K562 (cell line): Measurements from ENCODE around the gene GRIN1. TPM values are rescaled to one million over a fixed set of nuclear protein-coding genes. Genes with fewer than 3 reads are reported as not detected.

Experiments
- FIP1L1 ChIP-seq: fragments of 200-400 bp; formaldehyde crosslinking; IDR thresholded peaks from 2 replicates; pipeline ENCODE4 v1.6.1; 2018; ENCODE audit warnings: mild to moderate bottlenecking, low read depth, low read length; ENCODE audit not compliant: poor library complexity, severe bottlenecking
- MTA1 ChIP-seq: fragments of 450-650 bp; IDR thresholded peaks from 2 replicates; pipeline ENCODE4 v1.6.1; 2017; ENCODE audit warnings: borderline replicate concordance
- NFIC ChIP-seq: fragments of 450-650 bp; IDR thresholded peaks from 2 replicates; pipeline ENCODE4 v1.6.1; 2017; ENCODE audit warnings: mild to moderate bottlenecking, inconsistent platforms
- SRSF1 ChIP-seq: fragments of 200-400 bp; formaldehyde crosslinking; IDR thresholded peaks from 2 replicates; pipeline ENCODE4 v1.6.1; 2017; ENCODE audit warnings: mild to moderate bottlenecking, low read depth, low read length, moderate library complexity
- ZNF12 ChIP-seq: sonication (generic); formaldehyde crosslinking; IDR thresholded peaks from 2 replicates; pipeline ENCODE4 v1.4.0; 2020; ENCODE audit warnings: mild to moderate bottlenecking, missing genetic modification reagents
- ZNF347 ChIP-seq: fragments of 450-650 bp; formaldehyde crosslinking; IDR thresholded peaks from 2 replicates; pipeline ENCODE4 v1.4.0; 2020; ENCODE audit warnings: low read depth, mild to moderate bottlenecking, moderate library complexity
- polyA plus RNA-seq, 8 experiments: library from polyadenylated mRNA; depleted of rRNA in 4 of 8; stranded (reverse) in 5 of 8; unstranded in 3 of 8; fragments of >200 nt; fragmentation: Nextera tagmentation in 2 of 8; fragmentation: Illumina TruSeq in 1 of 8; extraction: Ambion mirVana in 2 of 8; extraction: Trizol in 1 of 8; gene quantifications; 2 replicates each; pipeline versions ENCODE4 v1.2.1 to v1.2.3, GENCODE V29; 2011 to 2014; ENCODE audit warnings: inconsistent platforms in 1 of 8, missing spikeins in 1 of 8
- total RNA-seq, 7 experiments: library from RNA; depleted of rRNA in 6 of 7; stranded (reverse); fragments of >200 nt in 6 of 7; fragmentation: Illumina TruSeq in 2 of 7; extraction: Trizol in 2 of 7; gene quantifications; 2 replicates each; pipeline versions ENCODE4 v1.2.1 to v1.2.3, GENCODE V29; 2011 to 2021; ENCODE audit warnings: low replicate concordance in 1 of 7
- TF ChIP-seq, protein P1 (sequence below): IDR thresholded peaks from 2 replicates; pipeline ENCODE4 v1.6.1; 2011; ENCODE audit not compliant: insufficient read length; ENCODE audit errors: extremely low read depth
- TF ChIP-seq, protein P2 (sequence below): fragments of 450-650 bp; IDR thresholded peaks from 2 replicates; pipeline ENCODE4 v1.6.1; 2018; ENCODE audit not compliant: partially characterized antibody
- TF ChIP-seq, protein P3 (sequence below): fragments of 450-650 bp; formaldehyde crosslinking; IDR thresholded peaks from 2 replicates; pipeline ENCODE4 v1.4.0; 2022; ENCODE audit warnings: mild to moderate bottlenecking, moderate library complexity
- TF ChIP-seq, protein P4 (sequence below), 3 experiments: IDR thresholded peaks in 2 of 3; conservative IDR thresholded peaks in 1 of 3; 2 replicates each; pipeline ENCODE4 v1.5.1; 2011 to 2012; ENCODE audit warnings: low read length in 3 of 3, mild to moderate bottlenecking in 3 of 3, control low read depth in 2 of 3, improper control_type of control experiment in 1 of 3, inconsistent platforms in 1 of 3, low read depth in 1 of 3, mixed read lengths in 1 of 3, moderate library complexity in 1 of 3; ENCODE audit not compliant: insufficient read depth in 2 of 3

GRIN1 gene
- total and polyA plus RNA-seq, 9 of the 15 experiments (the other 6 are each of a cell fraction or from before 2014, with no cell fraction given): 0.03 to 0.35 (median 0.16) TPM; not detected in 6

DNA sequence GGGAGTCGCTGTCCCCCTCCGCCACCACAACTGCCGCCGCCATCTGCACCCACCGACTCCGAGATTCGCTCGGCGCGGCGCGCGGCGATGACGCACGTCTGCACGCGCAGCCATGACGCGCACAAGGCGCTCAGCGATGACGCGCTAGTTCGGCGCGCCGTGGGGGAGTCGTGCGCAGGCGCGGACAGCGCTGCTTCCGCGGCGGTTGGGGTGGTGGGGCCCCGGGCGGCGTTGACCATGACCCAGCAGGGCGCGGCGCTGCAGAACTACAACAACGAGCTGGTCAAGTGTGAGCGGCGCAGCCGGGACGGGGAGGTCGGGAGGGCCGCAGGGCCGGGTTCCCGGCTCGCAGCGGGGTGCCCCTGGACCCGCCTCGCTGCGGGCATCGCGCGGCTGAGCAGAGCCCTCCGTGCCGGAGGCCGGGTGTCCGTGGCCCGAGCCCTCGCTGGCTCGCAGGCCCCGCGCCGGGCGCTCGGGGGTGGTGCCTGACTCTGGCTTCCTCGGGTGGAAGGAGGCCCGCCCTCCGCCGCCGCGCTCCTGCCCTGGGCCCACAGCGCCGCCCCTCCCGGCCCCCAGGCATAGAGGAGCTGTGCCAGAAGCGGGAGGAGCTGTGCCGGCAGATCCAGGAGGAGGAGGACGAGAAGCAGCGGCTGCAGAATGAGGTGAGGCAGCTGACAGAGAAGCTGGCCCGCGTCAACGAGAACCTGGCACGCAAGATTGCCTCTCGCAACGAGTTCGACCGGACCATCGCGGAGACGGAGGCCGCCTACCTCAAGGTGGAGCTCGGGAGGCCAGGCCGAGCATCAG, 49.7 kb downstream of the GRIN1 start, which contains the start of the genes ANAPC2 and SSNA1 (continued):
- TF ChIP-seq ZNF12 (no peak; the same call in 1 of the 2 replicates), SRSF1 (no peak), FIP1L1 (no peak), NFIC (peak; percentile 61), MTA1 (peak; percentile 100), ZNF347 (CRISPR knock-in tag) (no peak)
- TF ChIP-seq, protein P1, sequence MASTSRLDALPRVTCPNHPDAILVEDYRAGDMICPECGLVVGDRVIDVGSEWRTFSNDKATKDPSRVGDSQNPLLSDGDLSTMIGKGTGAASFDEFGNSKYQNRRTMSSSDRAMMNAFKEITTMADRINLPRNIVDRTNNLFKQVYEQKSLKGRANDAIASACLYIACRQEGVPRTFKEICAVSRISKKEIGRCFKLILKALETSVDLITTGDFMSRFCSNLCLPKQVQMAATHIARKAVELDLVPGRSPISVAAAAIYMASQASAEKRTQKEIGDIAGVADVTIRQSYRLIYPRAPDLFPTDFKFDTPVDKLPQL: no peak
- TF ChIP-seq, protein P2, sequence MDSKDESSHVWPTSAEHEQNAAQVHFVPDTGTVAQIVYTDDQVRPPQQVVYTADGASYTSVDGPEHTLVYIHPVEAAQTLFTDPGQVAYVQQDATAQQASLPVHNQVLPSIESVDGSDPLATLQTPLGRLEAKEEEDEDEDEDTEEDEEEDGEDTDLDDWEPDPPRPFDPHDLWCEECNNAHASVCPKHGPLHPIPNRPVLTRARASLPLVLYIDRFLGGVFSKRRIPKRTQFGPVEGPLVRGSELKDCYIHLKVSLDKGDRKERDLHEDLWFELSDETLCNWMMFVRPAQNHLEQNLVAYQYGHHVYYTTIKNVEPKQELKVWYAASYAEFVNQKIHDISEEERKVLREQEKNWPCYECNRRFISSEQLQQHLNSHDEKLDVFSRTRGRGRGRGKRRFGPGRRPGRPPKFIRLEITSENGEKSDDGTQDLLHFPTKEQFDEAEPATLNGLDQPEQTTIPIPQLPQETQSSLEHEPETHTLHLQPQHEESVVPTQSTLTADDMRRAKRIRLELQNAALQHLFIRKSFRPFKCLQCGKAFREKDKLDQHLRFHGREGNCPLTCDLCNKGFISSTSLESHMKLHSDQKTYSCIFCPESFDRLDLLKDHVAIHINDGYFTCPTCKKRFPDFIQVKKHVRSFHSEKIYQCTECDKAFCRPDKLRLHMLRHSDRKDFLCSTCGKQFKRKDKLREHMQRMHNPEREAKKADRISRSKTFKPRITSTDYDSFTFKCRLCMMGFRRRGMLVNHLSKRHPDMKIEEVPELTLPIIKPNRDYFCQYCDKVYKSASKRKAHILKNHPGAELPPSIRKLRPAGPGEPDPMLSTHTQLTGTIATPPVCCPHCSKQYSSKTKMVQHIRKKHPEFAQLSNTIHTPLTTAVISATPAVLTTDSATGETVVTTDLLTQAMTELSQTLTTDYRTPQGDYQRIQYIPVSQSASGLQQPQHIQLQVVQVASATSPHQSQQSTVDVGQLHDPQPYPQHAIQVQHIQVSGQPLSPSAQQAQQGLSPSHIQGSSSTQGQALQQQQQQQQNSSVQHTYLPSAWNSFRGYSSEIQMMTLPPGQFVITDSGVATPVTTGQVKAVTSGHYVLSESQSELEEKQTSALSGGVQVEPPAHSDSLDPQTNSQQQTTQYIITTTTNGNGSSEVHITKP: peak; percentile 49
- TF ChIP-seq, protein P3, sequence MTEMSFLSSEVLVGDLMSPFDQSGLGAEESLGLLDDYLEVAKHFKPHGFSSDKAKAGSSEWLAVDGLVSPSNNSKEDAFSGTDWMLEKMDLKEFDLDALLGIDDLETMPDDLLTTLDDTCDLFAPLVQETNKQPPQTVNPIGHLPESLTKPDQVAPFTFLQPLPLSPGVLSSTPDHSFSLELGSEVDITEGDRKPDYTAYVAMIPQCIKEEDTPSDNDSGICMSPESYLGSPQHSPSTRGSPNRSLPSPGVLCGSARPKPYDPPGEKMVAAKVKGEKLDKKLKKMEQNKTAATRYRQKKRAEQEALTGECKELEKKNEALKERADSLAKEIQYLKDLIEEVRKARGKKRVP (CRISPR knock-in tag): no peak
- TF ChIP-seq, protein P4, sequence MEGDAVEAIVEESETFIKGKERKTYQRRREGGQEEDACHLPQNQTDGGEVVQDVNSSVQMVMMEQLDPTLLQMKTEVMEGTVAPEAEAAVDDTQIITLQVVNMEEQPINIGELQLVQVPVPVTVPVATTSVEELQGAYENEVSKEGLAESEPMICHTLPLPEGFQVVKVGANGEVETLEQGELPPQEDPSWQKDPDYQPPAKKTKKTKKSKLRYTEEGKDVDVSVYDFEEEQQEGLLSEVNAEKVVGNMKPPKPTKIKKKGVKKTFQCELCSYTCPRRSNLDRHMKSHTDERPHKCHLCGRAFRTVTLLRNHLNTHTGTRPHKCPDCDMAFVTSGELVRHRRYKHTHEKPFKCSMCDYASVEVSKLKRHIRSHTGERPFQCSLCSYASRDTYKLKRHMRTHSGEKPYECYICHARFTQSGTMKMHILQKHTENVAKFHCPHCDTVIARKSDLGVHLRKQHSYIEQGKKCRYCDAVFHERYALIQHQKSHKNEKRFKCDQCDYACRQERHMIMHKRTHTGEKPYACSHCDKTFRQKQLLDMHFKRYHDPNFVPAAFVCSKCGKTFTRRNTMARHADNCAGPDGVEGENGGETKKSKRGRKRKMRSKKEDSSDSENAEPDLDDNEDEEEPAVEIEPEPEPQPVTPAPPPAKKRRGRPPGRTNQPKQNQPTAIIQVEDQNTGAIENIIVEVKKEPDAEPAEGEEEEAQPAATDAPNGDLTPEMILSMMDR (IDR thresholded peaks at IDR 0.05 in 2 of 3, conservative IDR thresholded peaks at IDR 0.05 in 1 of 3; ENCODE audit: insufficient read depth in 2 of 3, low read depth in 1 of 3, low read length in 3 of 3): peak; percentile 59 to 91 (median 83)
- TF ChIP-seq, all 486 proteins: peak for 166
